Measurements from ENCODE around the gene FMNL1. TPM values are rescaled to one million over a fixed set of nuclear protein-coding genes. Genes with fewer than 3 reads are reported as not detected.
A peak's percentile ranks its signal among the peaks of the same experiment; 100 is the strongest.

FMNL1 gene
- total RNA-seq, result 22.1 TPM

DNA sequence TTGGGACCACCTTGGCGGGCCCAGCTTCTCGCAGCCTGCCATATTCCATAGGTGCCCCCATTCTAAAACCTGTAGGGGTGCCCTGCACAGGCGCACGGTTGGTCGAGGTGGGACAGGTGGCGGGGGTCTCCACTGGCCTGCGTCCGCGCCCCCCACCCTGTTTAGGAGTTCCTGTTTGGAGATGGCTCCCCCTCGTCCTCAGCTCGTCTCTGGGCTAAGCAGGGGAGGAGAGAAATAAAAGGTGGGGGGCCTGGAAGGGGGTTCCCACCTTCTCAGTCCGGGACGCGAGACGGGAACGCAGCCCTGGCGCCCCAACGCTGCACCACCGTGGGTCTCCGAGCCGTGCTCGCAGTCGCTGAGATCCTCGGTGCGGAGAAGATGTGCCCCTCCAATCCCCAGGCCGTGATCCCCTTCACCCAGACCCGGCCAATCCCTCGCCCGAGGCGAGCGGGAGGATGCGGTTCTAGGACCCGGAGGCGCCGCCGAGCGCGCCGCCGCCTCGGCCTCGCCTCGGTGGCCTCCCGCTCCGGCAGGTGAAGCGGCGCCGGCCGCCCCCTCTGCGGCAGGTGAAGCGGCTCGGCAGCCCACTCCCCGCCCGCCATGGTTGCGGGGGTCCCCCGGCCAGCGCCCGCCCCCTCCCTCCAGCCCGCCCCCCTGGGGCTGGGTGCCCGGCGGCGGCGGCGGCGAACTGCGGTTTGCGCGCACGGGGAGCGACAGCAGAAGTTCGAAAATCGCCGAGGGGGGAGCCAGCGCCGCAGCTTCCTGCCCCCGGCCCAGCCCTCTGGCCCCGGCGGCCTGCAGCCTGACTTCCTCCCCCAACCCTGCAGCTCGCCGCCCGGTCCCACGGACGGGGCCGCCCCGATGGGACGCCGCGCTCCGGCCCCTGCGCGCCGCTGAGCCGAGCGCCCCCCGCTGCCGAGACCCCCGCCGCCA, at the start of gene FMNL1:
FMNL1 (plus strand) TSS at position 805 of the 933 bp plus-strand sequence. CDS start 240 bp downstream, outside the sequence.
- peak in 1 of 2 donors; percentile 5 for TF ChIP-seq POLR2AphosphoS5 (IDR thresholded peaks at IDR 0.05; ENCODE audit: insufficient read depth in 1 of 2, low read depth in 1 of 2)
- TF ChIP-seq CTCF (IDR thresholded peaks at IDR 0.05), result no peak
- no peak for DNase-seq (ENCODE audit: extremely low spot score in 2 of 2)
- Histone ChIP-seq H3K27me3 (no peaks in the 10 kb centered on the region), H3K36me3 (no peaks in the 10 kb centered on the region), H3K27ac (peak within 1 kb of the TSS; percentile 85), H3K9me3 (no peaks in the 10 kb centered on the region), H3K4me3 (peak within 1 kb of the TSS; percentile 53 to 92), H3K4me1 (peaks cover 36% of the 10 kb centered on the region)
- intact Hi-C loops (cut with DNase I), result loop anchor here (5.0 kb wide), 2 partner anchors 166 to 436 kb away; no protein-coding TSS in a partner anchor

DNA sequence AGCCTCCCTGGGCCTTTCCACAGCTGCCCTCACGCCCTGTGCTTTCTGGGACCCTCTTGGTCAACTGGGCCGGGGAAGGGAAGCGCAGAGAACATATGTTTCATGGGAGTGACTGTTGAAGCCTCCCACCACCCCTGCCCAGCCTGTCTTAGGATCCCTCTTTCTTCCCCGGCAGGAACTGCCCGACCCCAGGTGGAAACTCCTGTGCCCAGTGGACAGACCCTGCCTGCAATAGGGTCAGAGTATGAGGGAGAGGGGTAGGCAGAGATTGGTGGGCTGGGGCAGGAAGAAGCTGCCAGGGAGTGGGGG, 49.5 kb upstream of the FMNL1 start:
- DNase-seq (ENCODE audit: extremely low spot score in 2 of 2), result no peak
- Histone ChIP-seq H3K36me3 (peaks cover 0 to 8% of the 10 kb centered on the region in 2 donors), H3K9me3 (no peaks in the 10 kb centered on the region), H3K4me1 (peaks cover 50% of the 10 kb centered on the region), H3K27me3 (no peaks in the 10 kb centered on the region), H3K4me3 (peak overlapping the region; percentile 40 to 43), H3K27ac (peak overlapping the region; percentile 98)
- intact Hi-C loops (cut with DNase I), result no loop called here
- TF ChIP-seq POLR2AphosphoS5 (IDR thresholded peaks at IDR 0.05; ENCODE audit: insufficient read depth in 1 of 2, low read depth in 1 of 2) (no peak), CTCF (IDR thresholded peaks at IDR 0.05) (no peak), POLR2A (IDR thresholded peaks at IDR 0.05) (no peak)

DNA sequence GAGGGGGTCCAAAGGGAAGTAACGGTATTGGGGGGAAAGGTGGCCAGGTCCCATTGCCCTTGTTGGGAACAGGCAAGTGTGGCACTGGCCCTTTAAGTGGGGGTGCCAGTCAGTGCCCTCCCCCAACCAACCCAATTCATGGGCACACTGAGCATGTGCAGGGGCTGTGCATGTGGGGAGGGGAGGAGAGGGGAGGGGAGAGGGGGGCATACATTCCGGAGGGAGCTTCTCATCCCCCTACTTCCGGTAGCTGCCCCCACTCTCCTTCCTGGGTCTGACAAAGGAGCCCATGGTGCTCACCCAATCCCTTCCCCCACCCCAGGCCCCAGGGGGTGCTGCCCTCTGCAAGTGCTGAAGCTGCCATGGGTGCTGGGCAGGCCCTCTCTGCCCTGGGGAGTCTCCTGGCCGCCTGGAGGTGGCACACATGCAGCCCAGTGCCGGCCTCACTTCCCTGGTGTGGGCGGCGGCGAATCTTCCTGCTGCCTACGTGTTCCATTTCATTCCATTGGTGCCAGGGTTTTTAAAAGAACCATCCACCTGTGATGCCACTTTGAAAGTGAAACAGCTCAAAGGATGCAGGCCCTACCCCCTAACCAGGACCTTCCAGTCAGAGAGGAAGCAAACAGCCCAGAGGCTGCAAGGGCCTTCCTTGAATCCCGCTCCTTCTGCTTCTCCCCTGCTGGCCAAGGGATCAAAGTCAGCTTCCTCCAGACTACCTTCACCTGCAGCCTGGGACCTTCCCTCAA, 49.0 kb upstream of the FMNL1 start:
- Histone ChIP-seq H3K27me3 (no peaks in the 10 kb centered on the region), H3K36me3 (peaks cover 0 to 8% of the 10 kb centered on the region in 2 donors), H3K4me3 (peak overlapping the region; percentile 40 to 43), H3K4me1 (peaks cover 50% of the 10 kb centered on the region), H3K27ac (peak overlapping the region; percentile 98), H3K9me3 (no peaks in the 10 kb centered on the region)
- no peak for DNase-seq (ENCODE audit: extremely low spot score in 2 of 2)
- intact Hi-C loops (cut with DNase I), result no loop called here
- TF ChIP-seq POLR2AphosphoS5 (IDR thresholded peaks at IDR 0.05; ENCODE audit: insufficient read depth in 1 of 2, low read depth in 1 of 2) (peak in 1 of 2 donors; percentile 56), POLR2A (IDR thresholded peaks at IDR 0.05) (no peak)

DNA sequence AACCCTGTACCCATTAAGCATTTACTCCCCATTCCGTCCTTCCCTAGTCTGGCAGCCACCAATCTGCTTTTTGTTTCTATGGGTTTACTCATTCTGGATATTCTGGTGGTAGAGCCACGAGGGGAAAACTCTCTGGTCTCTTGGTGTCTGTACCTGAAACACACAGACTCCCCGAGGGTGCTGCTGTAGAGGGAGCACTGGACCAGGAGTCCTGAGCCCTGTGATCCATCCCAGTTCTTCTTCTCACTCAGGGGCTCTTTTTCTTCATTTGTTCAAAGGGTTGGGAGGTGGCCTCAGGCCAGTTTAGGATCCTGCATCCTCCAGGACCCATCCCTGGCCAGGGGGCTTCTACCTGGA, 45.9 kb upstream of the FMNL1 start:
- Histone ChIP-seq H3K36me3 (no peaks in the 10 kb centered on the region), H3K27me3 (no peaks in the 10 kb centered on the region), H3K27ac (peak overlapping the region; percentile 56), H3K9me3 (no peaks in the 10 kb centered on the region), H3K4me1 (peaks cover 39% of the 10 kb centered on the region), H3K4me3 (no peak overlapping the region)
- intact Hi-C loops (cut with DNase I), result no loop called here
- no peak for DNase-seq (ENCODE audit: extremely low spot score in 2 of 2)
- no peak for TF ChIP-seq POLR2A (IDR thresholded peaks at IDR 0.05)
- no peak for TF ChIP-seq POLR2AphosphoS5 (IDR thresholded peaks at IDR 0.05; ENCODE audit: insufficient read depth in 1 of 2, low read depth in 1 of 2)
- TF ChIP-seq CTCF (IDR thresholded peaks at IDR 0.05), result no peak

DNA sequence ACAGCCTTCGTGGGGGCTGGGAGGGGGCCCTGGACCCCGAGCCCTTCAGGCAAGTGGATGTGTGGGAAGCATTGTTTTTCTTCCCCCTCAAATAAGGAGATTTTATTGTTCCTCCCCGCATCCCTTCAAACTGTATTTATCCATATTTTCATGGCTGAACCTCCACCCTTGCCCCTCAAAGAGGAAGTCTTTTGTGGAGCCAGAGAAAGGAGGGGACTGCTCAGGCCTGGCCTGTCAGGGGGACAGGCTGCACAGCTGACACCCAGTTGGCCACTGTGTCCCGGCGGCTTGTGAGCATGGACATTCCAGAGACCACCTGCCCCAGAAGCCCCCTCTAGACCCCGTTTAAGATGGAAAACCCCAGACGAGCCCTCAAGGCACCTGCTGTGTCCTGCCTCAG, 44.1 kb upstream of the FMNL1 start:
- TF ChIP-seq POLR2A (IDR thresholded peaks at IDR 0.05), result no peak
- no peak for TF ChIP-seq POLR2AphosphoS5 (IDR thresholded peaks at IDR 0.05; ENCODE audit: insufficient read depth in 1 of 2, low read depth in 1 of 2)
- TF ChIP-seq CTCF (IDR thresholded peaks at IDR 0.05), result no peak
- Histone ChIP-seq H3K9me3 (no peaks in the 10 kb centered on the region), H3K4me1 (peaks cover 21% of the 10 kb centered on the region), H3K27me3 (no peaks in the 10 kb centered on the region), H3K36me3 (no peaks in the 10 kb centered on the region), H3K27ac (no peak overlapping the region), H3K4me3 (no peak overlapping the region)
- intact Hi-C loops (cut with DNase I), result no loop called here
- no peak for DNase-seq (ENCODE audit: extremely low spot score in 2 of 2)
